ENCODE data around the gene PAPOLB.

Gene PAPOLB

GRCh38 chr7:4873071-4873944 is 11.5 kb upstream of the PAPOLB start (continued):
- TF ChIP-seq ZFP3 (CRISPR knock-in tag; IDR thresholded peaks at IDR 0.05) (no peak), ESRRG (CRISPR knock-in tag; IDR thresholded peaks at IDR 0.05) (no peak)

- peak; percentile 74 for ATAC-seq
- TF ChIP-seq CSDC2 (CRISPR knock-in tag; IDR thresholded peaks at IDR 0.05) (no peak), ISL1 (CRISPR knock-in tag; IDR thresholded peaks at IDR 0.05) (peak; percentile 71), PATZ1 (CRISPR knock-in tag; IDR thresholded peaks at IDR 0.05; ENCODE audit: borderline replicate concordance) (peak; percentile 69; the same call in 1 of the 2 replicates), CREB5 (CRISPR knock-in tag; IDR thresholded peaks at IDR 0.05; ENCODE audit: low read depth) (no peak), ZNF70 (CRISPR knock-in tag; IDR thresholded peaks at IDR 0.05) (peak; percentile 52), GLIS3 (CRISPR knock-in tag; IDR thresholded peaks at IDR 0.05) (no peak; the same call in 1 of the 2 replicates), PPARA (CRISPR knock-in tag; IDR thresholded peaks at IDR 0.05; ENCODE audit: borderline replicate concordance) (no peak), TSHZ2 (CRISPR knock-in tag; IDR thresholded peaks at IDR 0.05) (peak; percentile 96; the same call in 1 of the 2 replicates), POU6F1 (CRISPR knock-in tag; IDR thresholded peaks at IDR 0.05; ENCODE audit: borderline replicate concordance, low read depth) (no peak), ESRRG (CRISPR knock-in tag; IDR thresholded peaks at IDR 0.05) (0 out of 2 replicates have a peak, but pooled peaks have one; percentile 33), TCF4 (CRISPR knock-in tag; IDR thresholded peaks at IDR 0.05; ENCODE audit: borderline replicate concordance) (peak; percentile 99)
Observed at GRCh38 chr7:4871930-4872675, 10.3 kb upstream of the PAPOLB start.

- no peak for TF ChIP-seq TCF4 (CRISPR knock-in tag; IDR thresholded peaks at IDR 0.05; ENCODE audit: borderline replicate concordance)
- TF ChIP-seq ZNF8 (CRISPR knock-in tag; IDR thresholded peaks at IDR 0.05) = no peak
- no peak for TF ChIP-seq ZFP30 (CRISPR knock-in tag; IDR thresholded peaks at IDR 0.05)
- TF ChIP-seq TOX (CRISPR knock-in tag; IDR thresholded peaks at IDR 0.05; ENCODE audit: borderline replicate concordance) = no peak
- ATAC-seq = no peak
Observed at GRCh38 chr7:4871056-4871680, 9.3 kb upstream of the PAPOLB start.

GRCh38 chr7:4868493-4868892 is 6.7 kb upstream of the PAPOLB start:
- no peak for ATAC-seq
- TF ChIP-seq TCF4 (CRISPR knock-in tag; IDR thresholded peaks at IDR 0.05; ENCODE audit: borderline replicate concordance) (no peak), GLIS3 (CRISPR knock-in tag; IDR thresholded peaks at IDR 0.05) (no peak), ZFP3 (CRISPR knock-in tag; IDR thresholded peaks at IDR 0.05) (no peak), CSDC2 (CRISPR knock-in tag; IDR thresholded peaks at IDR 0.05) (no peak), ZNF565 (CRISPR knock-in tag; conservative IDR thresholded peaks at IDR 0.05; ENCODE audit: low read depth) (no peak), CREB5 (CRISPR knock-in tag; IDR thresholded peaks at IDR 0.05; ENCODE audit: low read depth) (no peak)

Measured in SK-N-SH treated with all-trans-retinoic acid at 6 μM for 48 hours (cell line).